ENCODE results near the gene C6orf120.
A peak's percentile ranks its signal among the peaks of the same experiment; 100 is the strongest.

C6orf120 gene

GRCh38 chr6:169726049-169726400 lies 24.1 kb downstream of the C6orf120 start:
- no peak for DNase-seq

DNA sequence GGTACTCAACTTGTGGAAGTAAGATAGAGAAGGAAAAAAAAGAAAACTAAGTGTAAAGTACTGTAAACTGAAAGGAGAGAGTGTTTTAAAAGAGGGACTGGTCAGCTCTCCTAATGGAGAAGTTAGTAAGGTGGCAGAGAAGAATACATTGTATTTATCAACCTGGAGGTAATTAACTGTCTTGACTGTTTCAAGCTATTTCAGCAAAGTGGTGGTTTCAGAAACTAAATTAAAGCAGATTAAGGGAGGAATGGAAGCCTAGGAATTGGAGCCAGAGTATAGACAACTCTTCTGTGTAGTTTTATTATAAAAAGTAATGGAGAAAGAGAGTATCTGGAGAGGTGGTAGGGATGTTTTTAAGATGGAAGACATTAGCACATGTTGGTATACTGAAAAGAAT lies 25.0 kb downstream of the C6orf120 start:
- DNase-seq: no peak

DNA sequence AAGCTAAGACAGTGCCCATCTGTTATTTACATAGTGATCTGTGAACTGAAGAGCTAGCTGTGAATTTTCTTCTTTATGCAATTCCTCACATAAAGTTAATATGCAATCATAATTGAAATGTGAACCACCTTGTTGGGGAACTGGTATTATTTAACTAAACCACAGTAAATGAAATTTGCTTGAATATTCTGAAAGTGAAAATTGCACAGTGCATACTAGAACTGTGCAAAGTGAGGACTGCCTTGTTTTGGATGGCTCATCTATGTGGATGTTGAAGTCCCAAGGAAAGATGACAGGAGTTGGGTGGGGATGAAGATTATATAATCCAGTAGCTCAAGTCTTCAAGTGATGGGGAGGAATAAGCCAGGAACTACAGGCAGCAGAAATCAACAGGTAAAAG lies 28.0 kb downstream of the C6orf120 start:
- no peak for DNase-seq

GRCh38 chr6:169738204-169738975 lies 36.5 kb downstream of the C6orf120 start:
- peak; percentile 30 for DNase-seq

- peak; percentile 17 for DNase-seq
Measured at GRCh38 chr6:169738976-169739529, 37.1 kb downstream of the C6orf120 start.

GRCh38 chr6:169741344-169741743 lies 39.4 kb downstream of the C6orf120 start:
- no peak for DNase-seq

- no peak for DNase-seq
Measured at GRCh38 chr6:169745405-169745804, 43.5 kb downstream of the C6orf120 start.

DNA sequence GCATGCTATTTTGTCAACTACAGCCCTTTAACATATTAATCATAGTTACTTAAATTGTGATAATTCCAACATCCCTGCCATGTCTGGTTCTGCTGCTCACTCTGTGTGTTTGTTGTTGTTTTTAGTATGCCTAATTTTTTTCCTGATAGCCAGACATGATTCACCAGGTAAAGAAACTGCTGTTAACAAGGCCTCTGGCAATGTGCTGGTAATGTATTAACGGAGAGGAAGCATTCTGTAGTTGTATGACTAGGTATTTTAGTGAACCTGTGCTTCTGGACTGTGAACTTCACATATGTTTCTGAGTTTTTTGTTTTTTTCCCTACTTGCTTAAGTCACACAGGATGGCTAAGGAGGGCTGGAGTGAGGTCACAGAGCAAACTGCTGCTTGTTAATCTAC lies 44.6 kb downstream of the C6orf120 start:
- no peak for DNase-seq

DNA sequence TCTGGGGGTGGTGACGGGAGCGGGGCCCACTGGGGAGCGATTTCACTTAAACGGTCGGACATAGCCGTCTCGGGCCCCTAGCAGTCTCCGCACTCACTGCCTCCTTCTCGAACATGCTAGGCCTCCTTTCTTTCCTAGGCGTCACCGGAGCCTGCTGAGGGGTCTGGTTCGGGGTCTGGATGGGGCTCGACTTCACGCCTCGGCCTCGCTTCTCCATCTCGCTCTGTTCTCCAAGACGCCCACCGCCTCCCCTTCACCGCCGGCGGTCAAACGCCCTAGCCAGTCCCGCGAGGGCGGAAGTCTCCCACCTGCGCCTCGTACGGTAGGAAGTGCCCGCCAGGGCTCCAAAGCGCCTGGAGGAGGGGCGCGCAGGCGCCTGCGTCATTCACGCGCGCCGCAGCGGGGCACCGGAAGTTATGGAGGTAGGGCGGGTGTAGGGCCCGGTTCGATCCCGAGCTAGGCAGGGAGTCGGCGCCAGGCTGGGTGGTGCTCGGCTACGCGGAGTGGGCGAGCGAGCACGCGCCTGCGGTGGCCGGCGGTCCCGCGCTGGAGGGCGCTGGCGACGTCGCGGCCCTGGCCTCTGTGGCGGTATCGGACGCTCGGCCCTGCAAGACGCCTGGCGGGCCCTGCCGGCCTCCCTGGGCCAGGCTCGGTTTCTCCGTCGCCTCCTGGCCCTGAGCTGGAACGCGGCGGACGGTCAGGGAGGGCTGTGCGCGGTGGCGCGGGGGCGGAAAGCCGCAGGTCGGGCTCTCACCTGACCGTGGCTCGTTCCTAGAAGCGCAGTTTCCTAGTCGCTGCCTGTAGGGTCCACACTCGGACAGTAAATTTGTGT lies 49.5 kb downstream of the C6orf120 start, which contains the start of the genes DYNLT2 and ERMARD:
DYNLT2 (minus strand) TSS at position 331 of the 832 bp plus-strand sequence; CDS start at position 217, 114 bp downstream.
ERMARD (plus strand) TSS at position 381 of the 832 bp plus-strand sequence; CDS start at position 417, 36 bp downstream.
- DNase-seq: peak; percentile 98

GRCh38 chr6:169752074-169752623 lies 50.2 kb downstream of the C6orf120 start:
- no peak for DNase-seq
